GM21360 (cell line): Measurements from ENCODE around the gene ADRA2B.

Source experiments
- ATAC-seq: cut with Tn5 transposase; IDR thresholded peaks from one replicate; pipeline ENCODE4 v1.9.1; 2021; ENCODE audit warnings: mild to moderate bottlenecking, moderate library complexity; ENCODE audit not compliant: unreplicated experiment

Gene ADRA2B

GRCh38 chr2:96106991-96107707 lies 9.2 kb downstream of the ADRA2B start:
- ATAC-seq = no peak

GRCh38 chr2:96105994-96106715 lies 10.2 kb downstream of the ADRA2B start:
- ATAC-seq = no peak

GRCh38 chr2:96105152-96105915 lies 11.0 kb downstream of the ADRA2B start:
- no peak for ATAC-seq

- ATAC-seq = no peak
Measured at GRCh38 chr2:96104487-96104861, 11.9 kb downstream of the ADRA2B start.

GRCh38 chr2:96103761-96104486 lies 12.4 kb downstream of the ADRA2B start:
- ATAC-seq = no peak

DNA sequence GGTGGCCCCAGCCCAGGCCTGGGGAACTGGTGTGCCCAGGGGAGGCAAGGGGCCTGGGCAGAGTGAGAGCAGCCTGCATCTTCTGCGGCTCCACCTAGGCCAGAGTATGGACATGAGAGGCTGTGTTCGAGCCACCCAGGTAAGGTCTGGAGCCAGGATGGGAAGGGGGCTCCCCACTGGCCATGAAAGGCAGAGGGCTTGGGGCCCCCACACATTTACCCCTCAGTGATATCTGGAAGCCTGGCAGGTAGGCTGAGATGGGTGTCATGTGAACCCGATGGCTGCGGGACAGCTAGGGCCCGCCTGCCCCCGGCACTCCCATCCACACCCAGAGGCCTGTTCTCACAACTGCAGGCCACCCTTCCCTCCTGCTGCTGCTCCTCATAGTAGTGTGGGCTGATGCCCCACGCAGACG lies 13.2 kb downstream of the ADRA2B start:
- ATAC-seq = no peak

DNA sequence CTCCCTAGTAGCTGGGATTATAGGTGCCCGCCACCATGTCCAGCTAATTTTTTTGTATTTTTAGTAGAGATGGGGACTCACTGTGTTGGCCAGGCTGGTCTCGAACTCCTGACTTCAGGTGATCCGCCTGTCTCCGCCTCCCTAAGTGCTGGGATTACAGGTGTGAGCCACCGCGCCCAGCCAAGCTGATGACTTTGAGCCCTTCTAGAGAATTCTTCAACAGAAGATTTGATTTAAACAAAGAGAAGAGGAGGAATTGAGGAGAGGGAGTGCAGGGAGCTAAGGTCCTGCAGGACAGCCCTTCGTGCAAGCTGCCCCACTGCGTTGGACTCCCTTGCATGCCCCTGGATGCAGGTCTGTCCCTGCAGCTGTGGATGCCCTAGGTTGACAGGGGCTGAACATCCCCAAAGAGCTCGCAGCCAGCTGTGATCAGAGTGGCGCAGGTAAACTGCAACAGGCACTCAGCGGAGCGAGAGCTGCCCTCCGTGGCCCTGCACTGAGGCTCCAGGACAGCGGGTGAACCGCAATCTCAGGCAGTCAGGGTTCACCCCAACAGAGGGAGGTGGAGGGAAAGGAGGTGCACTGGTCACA lies 13.7 kb downstream of the ADRA2B start:
- no peak for ATAC-seq

GRCh38 chr2:96100893-96101304 lies 15.5 kb downstream of the ADRA2B start:
- ATAC-seq = no peak

GRCh38 chr2:96099861-96100798 lies 16.2 kb downstream of the ADRA2B start:
- ATAC-seq = no peak

DNA sequence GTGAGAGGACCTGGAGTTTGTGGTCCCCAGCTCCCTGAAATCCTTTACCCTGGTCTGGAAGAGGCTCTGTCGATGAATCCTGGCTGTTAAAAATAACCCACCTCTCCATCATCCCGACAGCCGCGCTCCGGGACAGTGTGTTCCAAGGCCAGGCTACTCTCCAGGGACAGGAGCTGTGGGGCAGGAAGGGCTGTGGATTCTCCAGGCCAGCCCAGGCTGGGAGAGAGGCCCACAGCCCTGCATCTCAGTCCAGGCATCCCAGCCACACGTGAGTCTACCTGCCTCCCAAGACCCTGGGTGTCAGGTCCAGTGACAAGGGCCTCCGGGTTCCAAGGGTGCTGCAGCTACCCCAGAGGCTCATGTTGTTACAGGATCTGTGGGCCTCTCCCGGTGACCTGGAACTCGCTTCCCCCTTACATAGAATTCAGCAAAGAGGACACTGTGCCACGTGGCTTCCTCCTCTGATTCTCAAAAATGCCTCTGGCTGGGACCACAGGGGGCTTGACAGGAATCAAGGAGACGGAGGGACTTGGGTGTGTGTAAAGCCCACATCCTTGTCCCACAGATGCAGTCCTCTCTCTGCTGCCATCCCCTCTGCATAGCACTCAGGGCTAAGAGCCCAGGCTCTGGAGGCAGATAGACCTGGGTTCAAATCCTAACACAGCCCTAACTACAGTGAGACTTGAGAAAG lies 17.3 kb downstream of the ADRA2B start:
- ATAC-seq = no peak

GRCh38 chr2:96097951-96098823 lies 18.2 kb downstream of the ADRA2B start:
- ATAC-seq = no peak

GRCh38 chr2:96097441-96097840 lies 18.9 kb downstream of the ADRA2B start:
- no peak for ATAC-seq

- ATAC-seq = no peak
Measured at GRCh38 chr2:96095116-96095636, 21.2 kb downstream of the ADRA2B start.

GRCh38 chr2:96093528-96093927 lies 22.8 kb downstream of the ADRA2B start:
- ATAC-seq = no peak

DNA sequence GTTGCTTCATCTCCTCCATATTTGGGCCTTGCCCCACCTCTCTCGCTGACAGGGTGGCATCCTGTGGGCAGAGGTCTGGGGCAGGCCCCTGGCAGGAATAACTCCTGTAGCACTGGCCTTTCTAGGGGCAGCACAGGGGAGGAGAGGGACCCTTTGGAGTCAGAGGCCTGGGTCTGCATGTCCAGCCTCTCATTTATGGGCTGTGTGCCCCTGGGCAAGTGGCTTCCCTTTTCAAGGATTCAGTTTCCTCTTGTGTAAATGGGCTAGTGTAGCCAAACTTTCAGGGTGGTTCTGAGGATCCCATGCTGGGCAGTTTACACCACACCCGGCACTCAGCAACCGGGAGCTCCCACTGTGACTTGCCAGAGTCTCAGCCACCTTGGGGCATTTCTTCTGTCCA lies 23.4 kb downstream of the ADRA2B start:
- no peak for ATAC-seq

- ATAC-seq = no peak
Measured at GRCh38 chr2:96092573-96092877, 23.8 kb downstream of the ADRA2B start.

GRCh38 chr2:96091711-96092572 lies 24.4 kb downstream of the ADRA2B start:
- ATAC-seq = no peak
